ENCODE measurements around the gene ICA1L.
"Not testable (repeated sequence)": the region's sequence is repeated elsewhere in the genome, so short reads cannot be mapped to it uniquely, and the experiment has no call there.

ICA1L gene

DNA sequence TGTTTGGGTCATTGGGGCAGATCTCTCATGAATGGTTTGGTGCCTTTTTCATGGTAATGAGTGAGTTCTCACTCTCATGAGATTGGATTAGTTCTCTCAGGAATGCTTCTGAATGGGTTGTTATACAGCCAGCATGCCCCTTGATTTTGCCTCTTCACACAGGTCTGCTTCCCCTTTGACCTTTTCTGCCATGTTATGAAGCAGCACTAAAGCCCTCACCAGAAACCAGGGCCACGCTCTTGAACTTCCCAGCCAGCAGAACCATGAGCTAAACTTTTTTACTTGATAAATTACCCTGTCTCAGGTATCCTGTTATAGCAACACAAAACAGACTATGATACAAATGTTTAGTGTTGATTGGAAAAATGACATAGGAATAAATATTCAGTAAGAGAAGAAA is 57.3 kb downstream of the ICA1L start:
- no peak for DNase-seq (ENCODE audit: low read depth, low spot score)
- TF ChIP-seq, protein P1, sequence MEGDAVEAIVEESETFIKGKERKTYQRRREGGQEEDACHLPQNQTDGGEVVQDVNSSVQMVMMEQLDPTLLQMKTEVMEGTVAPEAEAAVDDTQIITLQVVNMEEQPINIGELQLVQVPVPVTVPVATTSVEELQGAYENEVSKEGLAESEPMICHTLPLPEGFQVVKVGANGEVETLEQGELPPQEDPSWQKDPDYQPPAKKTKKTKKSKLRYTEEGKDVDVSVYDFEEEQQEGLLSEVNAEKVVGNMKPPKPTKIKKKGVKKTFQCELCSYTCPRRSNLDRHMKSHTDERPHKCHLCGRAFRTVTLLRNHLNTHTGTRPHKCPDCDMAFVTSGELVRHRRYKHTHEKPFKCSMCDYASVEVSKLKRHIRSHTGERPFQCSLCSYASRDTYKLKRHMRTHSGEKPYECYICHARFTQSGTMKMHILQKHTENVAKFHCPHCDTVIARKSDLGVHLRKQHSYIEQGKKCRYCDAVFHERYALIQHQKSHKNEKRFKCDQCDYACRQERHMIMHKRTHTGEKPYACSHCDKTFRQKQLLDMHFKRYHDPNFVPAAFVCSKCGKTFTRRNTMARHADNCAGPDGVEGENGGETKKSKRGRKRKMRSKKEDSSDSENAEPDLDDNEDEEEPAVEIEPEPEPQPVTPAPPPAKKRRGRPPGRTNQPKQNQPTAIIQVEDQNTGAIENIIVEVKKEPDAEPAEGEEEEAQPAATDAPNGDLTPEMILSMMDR (IDR thresholded peaks at IDR 0.05; ENCODE audit: insufficient read depth, low read length, missing control alignments), result no peak
- CTCF ChIA-PET, result interaction anchor here (0.6 to 3.4 kb wide), 3 partner anchors 14 to 476 kb away, joined by 3 to 13 read pairs (median 4); no protein-coding TSS in a partner anchor
- H3K4me3 ChIP-seq (ENCODE audit: low read depth, low read length), result no peak overlapping the region
- POLR2A ChIA-PET, result no interaction called here

DNA sequence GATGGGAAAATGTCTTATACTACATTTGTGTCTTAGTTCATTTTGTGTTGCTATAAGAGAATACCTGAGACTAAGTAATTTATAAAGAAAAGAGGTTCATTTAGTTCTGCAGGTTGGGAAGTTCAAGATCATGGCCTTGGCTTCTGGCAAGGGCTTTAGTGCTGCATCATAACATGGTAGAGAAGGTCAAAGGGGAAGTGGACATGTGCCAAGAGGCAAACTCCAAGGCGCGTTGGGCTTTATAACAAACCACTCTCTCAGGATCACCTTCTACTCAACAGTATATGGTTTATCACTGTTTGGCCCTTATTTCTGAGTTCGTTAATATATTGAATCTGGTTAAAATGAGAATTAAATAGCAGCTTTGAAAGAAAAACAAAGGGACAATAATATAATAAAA is 58.2 kb downstream of the ICA1L start:
- ChIA-PET POLR2A (no interaction called here), CTCF (interaction anchor here (1.4 kb wide), 1 partner anchor 15 kb away, joined by 4 read pairs; no protein-coding TSS in a partner anchor)
- TF ChIP-seq, protein P1 (IDR thresholded peaks at IDR 0.05; ENCODE audit: insufficient read depth, low read length, missing control alignments), result no peak

DNA sequence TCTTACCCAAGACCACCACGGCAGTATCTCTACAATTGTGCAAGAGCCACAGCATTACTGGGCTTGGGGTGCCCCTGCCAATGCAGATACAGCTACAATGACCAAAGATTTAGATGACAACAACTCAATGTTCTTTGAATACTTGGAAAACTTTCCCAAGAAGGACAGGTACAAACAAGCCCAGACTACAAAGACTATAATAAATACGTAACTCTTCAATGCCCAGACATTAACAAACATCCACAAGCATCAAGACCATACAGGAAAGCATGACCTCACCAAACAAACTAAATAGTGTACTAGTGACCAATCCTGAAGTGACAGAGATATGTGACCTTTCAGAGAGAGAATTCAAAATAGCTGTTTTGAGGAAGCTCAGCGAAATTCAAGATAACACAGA is 62.8 kb downstream of the ICA1L start:
- ChIA-PET CTCF (interaction anchor here (0.8 kb wide), 1 partner anchor 8 kb away, joined by 3 read pairs; no protein-coding TSS in a partner anchor), POLR2A (no interaction called here)

More for the DNA sequence above, 58.2 kb downstream of the ICA1L start:
- no peak overlapping the region for H3K4me3 ChIP-seq (ENCODE audit: low read depth, low read length)
- DNase-seq (ENCODE audit: low read depth, low spot score), result no peak

DNA sequence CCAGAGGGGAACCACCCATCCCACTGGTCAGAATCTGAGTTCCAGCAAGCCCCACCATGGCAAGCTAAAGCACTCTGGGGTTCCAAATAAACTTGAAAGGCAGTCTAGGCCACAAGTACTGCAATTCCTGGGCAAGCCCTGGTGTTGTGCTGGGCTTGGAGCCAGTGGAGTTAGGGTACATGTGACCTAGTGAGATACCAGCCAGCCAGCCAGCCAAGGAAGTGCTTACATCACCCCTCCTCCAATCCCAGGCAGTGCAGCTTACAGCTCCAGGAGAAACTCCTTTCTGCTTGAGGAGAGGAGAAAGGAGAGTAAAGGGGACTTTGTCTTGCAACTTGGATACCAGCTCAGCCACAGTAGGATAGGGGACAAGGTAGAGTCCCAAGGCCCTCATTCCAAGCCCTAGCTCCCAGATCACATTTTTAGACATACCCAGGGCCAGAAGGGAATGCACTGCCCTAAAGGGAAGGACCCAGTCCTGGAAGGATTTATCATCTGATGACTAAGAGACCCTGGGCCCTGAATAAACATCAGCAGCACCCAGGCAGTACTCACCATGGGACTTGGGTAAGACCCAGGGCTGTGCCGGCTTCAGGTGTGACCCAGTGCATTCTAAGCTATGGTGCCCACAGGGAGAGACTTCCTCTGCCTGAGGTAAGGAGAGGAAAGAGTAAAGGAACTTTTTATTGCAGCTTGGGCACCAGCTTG is 64.0 kb downstream of the ICA1L start:
- not testable (repeated sequence) for H3K4me3 ChIP-seq (ENCODE audit: low read depth, low read length)
- DNase-seq (ENCODE audit: low read depth, low spot score), result peak; percentile 50
- POLR2A ChIA-PET, result interaction anchor here (0.6 kb wide), 1 partner anchor 236 kb away, joined by 3 read pairs; no protein-coding TSS in a partner anchor
- CTCF ChIA-PET, result interaction anchor here (0.8 kb wide), 1 partner anchor 9 kb away, joined by 3 read pairs; no protein-coding TSS in a partner anchor

More for the DNA sequence above, 62.8 kb downstream of the ICA1L start:
- no peak overlapping the region for H3K4me3 ChIP-seq (ENCODE audit: low read depth, low read length)
- TF ChIP-seq, protein P1 (IDR thresholded peaks at IDR 0.05; ENCODE audit: insufficient read depth, low read length, missing control alignments), result no peak
- DNase-seq (ENCODE audit: low read depth, low spot score), result no peak

DNA sequence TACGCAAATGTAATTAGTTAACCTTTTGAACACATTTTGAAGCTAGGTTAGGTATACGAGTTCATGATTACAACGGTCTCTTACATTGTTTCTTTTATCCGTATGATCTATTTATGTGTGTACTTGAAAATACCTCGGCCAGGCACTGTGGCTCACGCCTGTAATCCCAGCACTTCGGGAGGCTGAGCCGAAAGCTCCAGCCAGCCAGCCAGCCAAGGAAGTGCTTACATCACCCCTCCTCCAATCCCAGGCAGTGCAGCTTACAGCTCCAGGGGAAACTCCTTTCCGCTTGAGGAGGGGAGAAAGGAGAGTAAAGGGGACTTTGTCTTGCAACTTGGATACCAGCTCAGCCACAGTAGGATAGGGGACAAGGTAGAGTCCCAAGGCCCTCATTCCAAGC is 65.7 kb downstream of the ICA1L start:
- CTCF ChIA-PET, result interaction anchor here (0.8 kb wide), 1 partner anchor 25 kb away, joined by 3 read pairs; no protein-coding TSS in a partner anchor
- DNase-seq (ENCODE audit: low read depth, low spot score); H3K4me3 ChIP-seq (ENCODE audit: low read depth, low read length); POLR2A ChIA-PET: not testable (repeated sequence)

DNA sequence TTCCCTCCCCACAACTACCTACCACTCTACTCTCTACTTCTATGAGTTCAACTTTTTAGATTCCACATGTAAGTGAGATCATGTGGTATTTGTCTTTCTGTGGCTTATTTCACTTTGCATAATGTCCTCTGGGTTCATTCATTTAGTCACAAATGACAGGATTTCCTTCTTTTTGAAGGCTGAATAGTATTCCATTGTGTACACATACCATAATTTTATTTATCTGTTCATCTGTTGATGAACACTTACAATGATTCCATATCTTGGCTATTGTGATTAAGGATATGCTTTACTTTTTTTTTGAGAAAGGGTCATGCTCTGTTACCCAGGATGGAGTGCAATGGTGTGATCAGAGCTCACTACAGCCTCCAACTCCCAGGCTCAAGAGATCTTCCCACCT is 73.6 kb downstream of the ICA1L start:
- ChIA-PET CTCF (no interaction called here), POLR2A (no interaction called here)
- TF ChIP-seq, protein P1 (IDR thresholded peaks at IDR 0.05; ENCODE audit: insufficient read depth, low read length, missing control alignments), result no peak
- H3K4me3 ChIP-seq (ENCODE audit: low read depth, low read length), result no peak overlapping the region
- no peak for DNase-seq (ENCODE audit: low read depth, low spot score)

DNA sequence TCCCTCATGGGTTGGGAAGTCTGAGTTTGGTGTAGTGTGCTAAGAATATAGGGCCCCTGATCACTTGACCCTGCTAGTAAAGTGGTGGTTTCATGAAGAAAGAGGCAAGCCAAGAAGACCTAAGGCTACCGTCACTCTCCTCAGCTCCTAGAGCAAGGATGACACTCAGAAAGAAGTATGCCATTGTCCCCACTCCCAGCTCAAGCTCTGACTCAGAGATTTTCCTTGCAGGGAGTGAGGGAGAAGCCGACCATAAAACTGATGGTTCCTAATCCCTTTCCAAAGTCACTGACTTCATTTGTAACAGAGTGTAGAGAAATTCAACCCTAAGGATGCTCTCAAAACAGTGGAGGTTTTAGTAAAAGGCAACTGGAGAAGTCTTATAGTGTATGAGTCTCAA is 80.9 kb downstream of the ICA1L start:
- TF ChIP-seq, protein P1 (IDR thresholded peaks at IDR 0.05; ENCODE audit: insufficient read depth, low read length, missing control alignments), result no peak
- POLR2A ChIA-PET, result no interaction called here
- DNase-seq (ENCODE audit: low read depth, low spot score), result no peak
- H3K4me3 ChIP-seq (ENCODE audit: low read depth, low read length), result no peak overlapping the region
- CTCF ChIA-PET, result no interaction called here
